Spleen (tissue), 7 donors: Measurements from ENCODE around the gene ATP11B.

Experiments used
- CTCF ChIP-seq, 11 experiments: fragments of 200-600 bp in 7 of 11; fragments of 450-650 bp in 4 of 11; sonication (generic) in 4 of 11; IDR thresholded peaks in 8 of 11; conservative IDR thresholded peaks in 3 of 11; 1 replicate in 7 of 11; 2 replicates in 4 of 11; pipeline versions ENCODE4 v1.4.0 to v1.8.0; 2016 to 2021; ENCODE audit warnings: antibody characterized with exemption in 11 of 11, inconsistent platforms in 4 of 11, mild to moderate bottlenecking in 1 of 11
- POLR2A ChIP-seq, 3 donors: fragments of 450-650 bp; IDR thresholded peaks; one replicate each; pipeline ENCODE4 v1.5.1; 2017; ENCODE audit warnings: antibody characterized with exemption in 3 of 3, mild to moderate bottlenecking in 1 of 3
- POLR2AphosphoS5 ChIP-seq, 3 donors: sonication (generic); formaldehyde crosslinking; IDR thresholded peaks; one replicate each; pipeline ENCODE4 v1.5.1; 2017; ENCODE audit warnings: antibody characterized with exemption in 3 of 3
- donor health status: DM: no; HTN: no; CAD: no; lungs with moderate emphysema.
- donor health status: DM: no; HTN: no; CAD: no.
- donor health status: DM: no; HTN: no; CAD: no.

DNA sequence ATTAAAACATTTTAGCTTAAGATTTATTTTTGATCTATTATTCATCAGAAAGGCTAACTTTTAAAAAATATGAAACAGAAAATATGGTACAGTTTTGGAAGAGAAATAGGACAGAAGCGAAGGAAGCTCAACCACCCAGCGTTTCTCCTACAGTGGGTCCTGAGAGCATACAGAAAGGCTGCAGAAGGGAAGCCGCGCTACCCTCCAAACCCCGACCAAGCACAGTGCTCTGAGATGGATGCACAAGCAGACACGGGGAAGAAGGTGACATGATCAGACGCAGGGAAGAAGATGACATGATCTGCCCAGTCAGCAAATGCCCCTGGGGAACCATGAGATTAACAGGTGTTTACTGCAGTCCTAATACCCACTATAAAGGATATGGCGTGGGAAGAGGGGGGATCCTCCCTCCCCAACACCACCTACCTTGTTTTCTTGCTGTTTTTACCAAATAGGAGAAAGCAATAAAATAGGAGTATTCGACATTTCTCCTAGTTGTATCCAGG lies 172.6 kb downstream of the ATP11B start:
- TF ChIP-seq CTCF (IDR thresholded peaks at IDR 0.05 in 8 of 11, conservative IDR thresholded peaks at IDR 0.05 in 3 of 11) (no peak), POLR2A (IDR thresholded peaks at IDR 0.05) (no peak), POLR2AphosphoS5 (IDR thresholded peaks at IDR 0.05) (no peak)
